ENCODE results near the gene NEURL2.

Gene NEURL2

DNA sequence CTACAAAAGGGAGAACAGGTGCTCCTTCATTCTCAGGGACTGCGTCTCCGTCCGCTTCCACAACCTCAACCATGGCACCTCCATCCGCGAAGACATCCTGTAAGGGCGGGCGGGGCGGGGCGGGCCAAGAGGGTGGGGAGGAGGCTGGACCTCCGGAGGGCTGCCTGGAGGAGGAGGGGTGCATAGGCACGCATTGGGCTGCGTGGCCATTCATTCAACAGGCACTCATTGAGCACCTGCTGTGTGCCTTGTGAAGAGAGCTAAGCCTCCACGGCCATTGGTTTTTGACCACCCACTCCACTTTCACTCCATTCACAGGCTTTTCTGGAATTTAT, 33.2 kb downstream of the NEURL2 start:
- Histone ChIP-seq H3K4me1 (ENCODE audit: insufficient read depth, low read length) (peaks cover 14% of the 10 kb centered on the region; the same call in 1 of the 2 replicates), H3K9me3 (ENCODE audit: insufficient read depth, low read depth, low read length) (no peaks in the 10 kb centered on the region), H3K4me3 (ENCODE audit: low read length) (peak overlapping the region; percentile 91), H3K27me3 (ENCODE audit: insufficient read depth, low read length) (no peaks in the 10 kb centered on the region), H3K9ac (ENCODE audit: low read depth, low read length) (peak overlapping the region; percentile 72; the same call in 1 of the 2 replicates), H3K36me3 (ENCODE audit: insufficient read depth, low read depth, low read length) (no peaks in the 10 kb centered on the region), H3K27ac (ENCODE audit: low read length) (peak overlapping the region; percentile 78)

GRCh38 chr20:45857114-45857881, 33.7 kb downstream of the NEURL2 start, which contains the start of the genes ACOT8 and ZSWIM3:
Gene ACOT8, minus strand, starts transcription at chr20:45857392. Its CDS starts 77 bp downstream, at chr20:45857315.
Gene ZSWIM3, plus strand, starts transcription at chr20:45857614. Its CDS starts 212 bp downstream, at chr20:45857826.
- no peaks in the 10 kb centered on the region for H3K27me3 ChIP-seq (ENCODE audit: insufficient read depth, low read length)
- no peaks in the 10 kb centered on the region for H3K9me3 ChIP-seq (ENCODE audit: insufficient read depth, low read depth, low read length)
- H3K4me3 ChIP-seq (ENCODE audit: low read length): peak within 1 kb of the TSS; percentile 91
- H3K36me3 ChIP-seq (ENCODE audit: insufficient read depth, low read depth, low read length): 0 out of 2 replicates have a peak, but pooled peaks cover 2% of the 10 kb centered on the region
- H3K27ac ChIP-seq (ENCODE audit: low read length): peak within 1 kb of the TSS; percentile 78
- peak within 1 kb of the TSS; percentile 81; the same call in 1 of the 2 replicates for H3K9ac ChIP-seq (ENCODE audit: low read depth, low read length)
- H3K4me1 ChIP-seq (ENCODE audit: insufficient read depth, low read length): peaks cover 14% of the 10 kb centered on the region; the same call in 1 of the 2 replicates

- H3K27me3 ChIP-seq (ENCODE audit: insufficient read depth, low read length): no peaks in the 10 kb centered on the region
- H3K27ac ChIP-seq (ENCODE audit: low read length): no peak overlapping the region
- H3K36me3 ChIP-seq (ENCODE audit: insufficient read depth, low read depth, low read length): peaks cover 13% of the 10 kb centered on the region
- peak overlapping the region; percentile 49 for H3K4me3 ChIP-seq (ENCODE audit: low read length)
- peaks cover 14% of the 10 kb centered on the region; the same call in 1 of the 2 replicates for H3K4me1 ChIP-seq (ENCODE audit: insufficient read depth, low read length)
- no peaks in the 10 kb centered on the region for H3K9me3 ChIP-seq (ENCODE audit: insufficient read depth, low read depth, low read length)
- H3K9ac ChIP-seq (ENCODE audit: low read depth, low read length): peak overlapping the region; percentile 47; the same call in 1 of the 2 replicates
These were observed 37.5 kb downstream of the NEURL2 start for GRCh38 chr20:45853484-45853883.

DNA sequence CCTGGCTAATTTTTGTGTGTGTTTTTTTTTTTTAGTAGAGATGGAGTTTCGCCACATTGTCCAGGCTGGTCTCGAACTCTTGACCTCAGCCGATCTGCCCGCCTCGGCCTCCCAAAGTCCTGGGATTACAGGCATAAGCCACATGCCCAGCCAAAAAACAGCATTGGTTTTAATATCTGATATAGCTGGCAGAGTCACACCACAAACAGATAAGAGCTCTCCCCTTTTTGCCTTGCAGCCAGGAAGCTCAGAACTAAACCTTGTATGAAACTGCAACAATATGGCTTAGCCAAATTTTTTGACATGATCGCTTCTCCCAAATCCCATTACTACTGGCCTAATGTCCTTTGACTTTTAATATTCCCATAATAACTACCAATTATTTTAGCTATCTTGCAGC, 38.7 kb downstream of the NEURL2 start:
- H3K9me3 ChIP-seq (ENCODE audit: insufficient read depth, low read depth, low read length): no peaks in the 10 kb centered on the region
- no peaks in the 10 kb centered on the region for H3K27me3 ChIP-seq (ENCODE audit: insufficient read depth, low read length)

DNA sequence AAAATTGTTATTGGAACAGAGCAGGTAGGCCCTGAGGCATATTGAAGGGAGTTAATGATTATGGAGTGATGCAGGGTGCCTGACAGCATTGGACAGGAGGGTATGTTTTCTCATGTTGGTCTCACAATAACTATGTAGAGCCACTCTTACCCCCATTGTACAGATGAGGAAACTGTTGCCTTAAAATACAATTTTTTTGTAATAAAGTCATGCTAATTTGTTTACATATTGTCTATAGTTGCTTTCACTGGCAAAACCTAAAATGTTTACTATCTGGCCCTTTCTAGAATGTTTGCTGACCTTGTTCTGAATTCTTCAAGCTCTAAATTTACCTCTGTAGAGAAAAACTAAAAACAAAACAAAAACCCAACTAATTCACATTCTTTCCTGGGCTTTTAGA, 39.5 kb downstream of the NEURL2 start:
- Histone ChIP-seq H3K27me3 (ENCODE audit: insufficient read depth, low read length) (no peaks in the 10 kb centered on the region), H3K36me3 (ENCODE audit: insufficient read depth, low read depth, low read length) (peaks cover 21% of the 10 kb centered on the region), H3K4me3 (ENCODE audit: low read length) (no peak overlapping the region), H3K9me3 (ENCODE audit: insufficient read depth, low read depth, low read length) (no peaks in the 10 kb centered on the region), H3K27ac (ENCODE audit: low read length) (no peak overlapping the region), H3K9ac (ENCODE audit: low read depth, low read length) (no peak overlapping the region), H3K4me1 (ENCODE audit: insufficient read depth, low read length) (peaks cover 14% of the 10 kb centered on the region; the same call in 1 of the 2 replicates)

More for the DNA sequence above, 38.7 kb downstream of the NEURL2 start:
- peaks cover 19% of the 10 kb centered on the region for H3K36me3 ChIP-seq (ENCODE audit: insufficient read depth, low read depth, low read length)
- H3K4me3 ChIP-seq (ENCODE audit: low read length): no peak overlapping the region
- no peak overlapping the region for H3K27ac ChIP-seq (ENCODE audit: low read length)
- H3K4me1 ChIP-seq (ENCODE audit: insufficient read depth, low read length): peaks cover 14% of the 10 kb centered on the region; the same call in 1 of the 2 replicates
- no peak overlapping the region for H3K9ac ChIP-seq (ENCODE audit: low read depth, low read length)

DNA sequence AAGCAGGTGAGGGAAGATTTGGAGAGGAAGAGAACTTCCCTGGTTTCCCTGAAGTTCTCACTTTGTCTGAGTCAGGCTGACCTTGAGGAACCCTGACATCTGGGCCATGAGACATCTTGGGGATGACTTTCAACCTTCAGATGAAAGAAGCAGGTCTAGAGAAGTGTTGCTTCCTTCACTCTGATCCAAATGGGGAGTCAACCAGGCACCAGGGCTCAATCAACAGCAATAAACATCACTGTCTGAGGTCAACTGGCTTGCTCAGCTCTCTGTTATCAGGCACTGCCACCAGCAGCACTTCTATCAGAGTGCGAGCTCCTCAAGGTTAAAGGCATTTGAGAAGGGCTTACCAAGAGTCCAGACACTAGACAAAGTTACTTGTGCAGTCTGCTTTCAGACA, 40.1 kb downstream of the NEURL2 start:
- H3K36me3 ChIP-seq (ENCODE audit: insufficient read depth, low read depth, low read length): peaks cover 27% of the 10 kb centered on the region
- no peak overlapping the region for H3K27ac ChIP-seq (ENCODE audit: low read length)
- no peak overlapping the region for H3K4me3 ChIP-seq (ENCODE audit: low read length)
- H3K9ac ChIP-seq (ENCODE audit: low read depth, low read length): no peak overlapping the region
- H3K27me3 ChIP-seq (ENCODE audit: insufficient read depth, low read length): no peaks in the 10 kb centered on the region
- no peaks in the 10 kb centered on the region for H3K9me3 ChIP-seq (ENCODE audit: insufficient read depth, low read depth, low read length)
- H3K4me1 ChIP-seq (ENCODE audit: insufficient read depth, low read length): peaks cover 14% of the 10 kb centered on the region; the same call in 1 of the 2 replicates

- Histone ChIP-seq H3K27ac (ENCODE audit: low read length) (no peak overlapping the region), H3K9ac (ENCODE audit: low read depth, low read length) (no peak overlapping the region), H3K9me3 (ENCODE audit: insufficient read depth, low read depth, low read length) (no peaks in the 10 kb centered on the region), H3K4me3 (ENCODE audit: low read length) (no peak overlapping the region), H3K4me1 (ENCODE audit: insufficient read depth, low read length) (peaks cover 14% of the 10 kb centered on the region; the same call in 1 of the 2 replicates), H3K27me3 (ENCODE audit: insufficient read depth, low read length) (no peaks in the 10 kb centered on the region), H3K36me3 (ENCODE audit: insufficient read depth, low read depth, low read length) (peaks cover 32% of the 10 kb centered on the region)
These were observed 40.8 kb downstream of the NEURL2 start for GRCh38 chr20:45850238-45850637.

DNA sequence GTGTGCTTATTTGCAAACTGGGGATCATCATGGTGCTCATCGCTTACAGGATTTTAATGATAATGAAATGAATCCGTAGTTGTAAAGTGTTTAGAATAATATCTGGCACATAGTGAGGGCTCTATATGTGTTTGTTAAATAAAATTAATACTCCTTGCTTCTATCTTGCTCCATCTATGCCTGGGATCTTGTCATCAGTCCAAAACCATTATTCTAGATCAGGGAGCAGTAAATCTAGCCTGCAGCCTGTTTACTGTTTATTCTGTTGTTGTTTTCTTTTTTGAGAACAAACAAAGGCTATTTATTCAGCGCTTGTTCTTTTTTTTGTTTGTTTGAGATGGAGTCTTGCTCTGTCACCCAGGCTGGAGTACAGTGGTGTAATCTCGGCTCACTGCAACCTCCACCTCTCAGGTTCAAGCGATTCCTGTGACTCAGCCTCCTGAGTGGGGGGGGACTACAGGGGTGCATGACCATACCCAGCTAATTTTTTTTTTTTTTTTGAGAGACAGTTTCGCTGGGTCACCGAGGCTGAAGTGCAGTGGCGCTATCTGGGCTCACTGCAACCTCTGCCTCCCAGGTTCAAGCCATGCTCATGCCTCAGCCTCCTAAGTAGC, 41.9 kb downstream of the NEURL2 start:
- Histone ChIP-seq H3K9me3 (ENCODE audit: insufficient read depth, low read depth, low read length) (no peaks in the 10 kb centered on the region), H3K27ac (ENCODE audit: low read length) (no peak overlapping the region), H3K27me3 (ENCODE audit: insufficient read depth, low read length) (no peaks in the 10 kb centered on the region), H3K36me3 (ENCODE audit: insufficient read depth, low read depth, low read length) (peaks cover 41% of the 10 kb centered on the region), H3K9ac (ENCODE audit: low read depth, low read length) (no peak overlapping the region), H3K4me3 (ENCODE audit: low read length) (no peak overlapping the region), H3K4me1 (ENCODE audit: insufficient read depth, low read length) (peaks cover 6% of the 10 kb centered on the region; the same call in 1 of the 2 replicates)

DNA sequence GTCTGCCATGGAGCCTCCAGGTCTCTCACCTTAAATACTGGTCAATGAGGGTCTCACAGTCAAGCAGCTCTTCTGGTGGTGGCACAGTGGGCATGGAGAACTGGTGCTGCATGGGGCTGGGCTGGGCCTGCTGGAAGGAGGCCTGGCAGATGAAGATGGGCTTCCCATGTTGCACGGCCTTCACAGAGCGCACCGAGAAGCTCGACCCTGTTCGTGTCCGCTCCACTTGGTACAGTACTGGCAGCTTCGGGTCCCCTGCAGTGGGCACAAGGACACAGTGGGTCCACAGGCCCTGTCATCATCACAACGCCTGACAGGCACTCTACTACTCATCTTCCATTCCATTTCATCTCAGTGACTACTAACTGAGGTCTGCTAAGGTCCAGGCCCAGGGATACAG, 42.6 kb downstream of the NEURL2 start:
- Histone ChIP-seq H3K27ac (ENCODE audit: low read length) (no peak overlapping the region), H3K4me1 (ENCODE audit: insufficient read depth, low read length) (peaks cover 6% of the 10 kb centered on the region; the same call in 1 of the 2 replicates), H3K9ac (ENCODE audit: low read depth, low read length) (no peak overlapping the region), H3K4me3 (ENCODE audit: low read length) (no peak overlapping the region), H3K9me3 (ENCODE audit: insufficient read depth, low read depth, low read length) (no peaks in the 10 kb centered on the region), H3K36me3 (ENCODE audit: insufficient read depth, low read depth, low read length) (peaks cover 47% of the 10 kb centered on the region), H3K27me3 (ENCODE audit: insufficient read depth, low read length) (no peaks in the 10 kb centered on the region)

GRCh38 chr20:45845452-45845851, 45.6 kb downstream of the NEURL2 start:
- Histone ChIP-seq H3K36me3 (ENCODE audit: insufficient read depth, low read depth, low read length) (peaks cover 68% of the 10 kb centered on the region), H3K9ac (ENCODE audit: low read depth, low read length) (no peak overlapping the region), H3K9me3 (ENCODE audit: insufficient read depth, low read depth, low read length) (no peaks in the 10 kb centered on the region), H3K4me1 (ENCODE audit: insufficient read depth, low read length) (no peaks in the 10 kb centered on the region), H3K27me3 (ENCODE audit: insufficient read depth, low read length) (no peaks in the 10 kb centered on the region), H3K4me3 (ENCODE audit: low read length) (no peak overlapping the region), H3K27ac (ENCODE audit: low read length) (no peak overlapping the region)

GRCh38 chr20:45843506-45843905, 47.5 kb downstream of the NEURL2 start:
- Histone ChIP-seq H3K27me3 (ENCODE audit: insufficient read depth, low read length) (no peaks in the 10 kb centered on the region), H3K36me3 (ENCODE audit: insufficient read depth, low read depth, low read length) (peaks cover 68% of the 10 kb centered on the region), H3K27ac (ENCODE audit: low read length) (no peak overlapping the region), H3K9ac (ENCODE audit: low read depth, low read length) (no peak overlapping the region), H3K9me3 (ENCODE audit: insufficient read depth, low read depth, low read length) (no peaks in the 10 kb centered on the region), H3K4me3 (ENCODE audit: low read length) (no peak overlapping the region), H3K4me1 (ENCODE audit: insufficient read depth, low read length) (no peaks in the 10 kb centered on the region)
